DMS153 (cell line): ENCODE measurements around the gene OR52H1.
"Not testable (repeated sequence)": the region's sequence is repeated elsewhere in the genome, so short reads cannot be mapped to it uniquely, and the experiment has no call there.

ENCODE experiments used
- DNase-seq: peaks from one replicate; lab custom pipeline; 2025; lab: John Stamatoyannopoulos, UW

OR52H1 gene

GRCh38 chr11:5548440-5548839 is at the start of gene OR52H1:
OR52H1 (minus strand) TSS chr11:5548540; CDS start chr11:5545505, 3,035 bp downstream.
- no peak for DNase-seq

- DNase-seq = no peak
Observed at GRCh38 chr11:5597953-5598352, 49.6 kb upstream of the OR52H1 start.

DNA sequence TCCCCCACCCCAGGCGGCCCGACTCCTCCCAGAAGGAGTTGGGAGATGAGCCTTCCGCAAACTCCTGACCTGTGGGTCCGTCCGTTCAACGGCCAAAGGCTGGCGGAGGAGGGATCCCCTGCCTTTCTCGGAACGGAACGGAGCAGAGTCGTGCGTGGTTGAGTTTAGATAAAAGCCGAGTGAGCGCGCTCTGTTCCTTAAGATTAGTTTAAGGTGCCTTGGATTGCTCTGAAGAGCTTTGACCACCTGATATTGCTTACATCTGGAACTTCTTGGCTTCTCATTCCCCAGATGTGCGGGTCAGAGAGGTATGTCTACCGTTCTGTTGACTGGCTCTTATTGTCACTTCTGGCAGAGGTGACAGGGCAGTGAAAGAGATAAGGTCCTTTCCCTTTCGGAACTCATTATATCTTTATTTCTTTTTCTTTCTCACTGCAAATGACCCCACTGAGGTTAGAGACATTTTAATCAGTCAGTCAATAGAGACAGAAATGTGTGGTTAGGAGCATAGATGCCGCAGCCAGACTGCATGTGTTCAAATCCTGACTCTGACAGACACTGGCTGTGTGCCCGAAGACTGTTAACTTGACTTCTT is 48.4 kb upstream of the OR52H1 start, which contains the start of gene TRIM6:
Gene TRIM6, plus strand, starts transcription at position 31 of the 595 bp plus-strand sequence. Its CDS starts 261 bp downstream, at position 292.
- no peak for DNase-seq

- no peak for DNase-seq
Observed at GRCh38 chr11:5593146-5593545, 44.8 kb upstream of the OR52H1 start.

DNA sequence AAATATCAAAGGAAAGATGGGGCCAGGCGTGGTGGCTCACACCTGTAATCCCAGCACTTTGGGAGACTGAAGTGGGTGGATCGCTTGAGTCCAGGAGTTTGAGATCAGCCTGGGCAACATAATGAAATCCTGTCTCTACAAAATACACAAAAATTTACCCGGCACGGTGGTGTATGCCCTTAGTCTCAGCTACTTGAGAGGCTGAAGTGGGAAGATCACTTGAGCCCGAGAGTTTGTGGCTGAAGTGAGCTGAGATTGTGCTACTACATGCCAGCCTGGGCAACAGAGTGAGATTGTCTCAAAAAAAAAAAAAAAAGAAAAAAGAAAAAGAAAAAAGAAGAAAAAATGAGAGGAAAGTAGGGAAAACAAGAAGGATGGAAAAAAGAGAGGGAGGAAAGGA is 44.3 kb upstream of the OR52H1 start:
- no peak for DNase-seq

GRCh38 chr11:5591613-5592012 is 43.3 kb upstream of the OR52H1 start:
- no peak for DNase-seq

DNA sequence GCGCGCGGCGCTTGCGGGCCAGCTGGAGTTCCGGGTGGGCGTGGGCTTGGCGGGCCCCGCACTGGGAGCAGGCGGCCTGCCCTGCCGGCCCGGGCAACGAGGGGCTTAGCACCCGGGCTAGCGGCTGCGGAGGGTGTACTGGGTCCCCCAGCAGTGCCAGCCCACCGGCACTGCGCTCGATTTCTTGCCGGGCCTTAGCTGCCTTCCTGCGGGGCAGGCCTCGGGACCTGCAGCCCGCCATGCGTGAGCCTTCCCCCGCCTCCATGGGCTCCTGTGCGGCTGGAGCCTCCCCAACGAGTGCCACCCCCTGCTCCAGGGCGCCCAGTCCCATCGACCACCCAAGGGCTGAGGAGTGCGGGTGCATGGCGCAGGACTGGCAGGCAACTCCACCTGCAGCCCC is 41.6 kb upstream of the OR52H1 start:
- DNase-seq = not testable (repeated sequence)

- not testable (repeated sequence) for DNase-seq
Observed at GRCh38 chr11:5584458-5584857, 36.1 kb upstream of the OR52H1 start.

- DNase-seq = no peak
Observed at GRCh38 chr11:5581014-5581413, 32.7 kb upstream of the OR52H1 start.

GRCh38 chr11:5580577-5580976 is 32.2 kb upstream of the OR52H1 start, which contains the start of gene OR52B6:
OR52B6 (plus strand) TSS chr11:5580877; CDS start chr11:5580877, 0 bp downstream.
- DNase-seq = no peak

GRCh38 chr11:5577101-5577500 is 28.8 kb upstream of the OR52H1 start:
- DNase-seq = no peak

DNA sequence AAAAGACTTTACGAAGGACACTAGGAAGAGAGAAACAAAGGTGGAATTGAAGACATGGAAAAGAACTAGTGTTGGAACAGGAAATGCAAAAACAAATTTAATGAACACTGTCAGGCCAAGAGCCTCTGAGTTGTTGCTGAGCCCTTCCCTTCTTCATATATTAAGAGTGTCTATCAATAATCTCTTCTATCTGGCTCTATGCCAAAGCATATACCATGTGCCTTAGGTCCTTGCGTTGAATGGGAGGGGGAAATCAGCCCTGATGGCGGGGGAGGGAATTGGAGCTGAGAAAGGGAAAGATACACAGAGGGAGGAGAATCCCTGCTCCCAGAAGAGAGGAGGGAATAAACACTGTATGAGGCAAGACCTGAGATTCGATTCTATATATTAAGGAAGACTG is 26.8 kb upstream of the OR52H1 start:
- DNase-seq = no peak

DNA sequence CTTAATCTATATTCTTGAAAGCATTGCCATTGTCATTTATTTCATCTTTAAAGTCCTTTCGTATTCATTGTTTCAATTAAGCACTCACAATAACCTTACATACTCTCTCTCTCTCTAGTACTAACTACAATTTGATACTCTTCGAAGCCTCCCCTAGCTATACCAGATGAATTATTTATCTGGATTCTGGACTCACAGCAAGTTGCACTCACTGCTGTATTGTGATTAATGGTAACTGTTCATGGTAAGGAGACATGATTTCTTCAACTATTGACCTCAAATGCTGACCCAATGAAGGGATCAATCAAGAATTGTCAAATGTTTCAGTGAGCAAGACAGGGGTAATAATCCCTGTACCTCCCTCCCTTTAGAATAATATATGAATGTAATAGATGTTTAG is 26.3 kb upstream of the OR52H1 start:
- no peak for DNase-seq

- DNase-seq = no peak
Observed at GRCh38 chr11:5564259-5565019, 16.1 kb upstream of the OR52H1 start.

- DNase-seq = no peak
Observed at GRCh38 chr11:5557751-5558150, 9.4 kb upstream of the OR52H1 start.

DNA sequence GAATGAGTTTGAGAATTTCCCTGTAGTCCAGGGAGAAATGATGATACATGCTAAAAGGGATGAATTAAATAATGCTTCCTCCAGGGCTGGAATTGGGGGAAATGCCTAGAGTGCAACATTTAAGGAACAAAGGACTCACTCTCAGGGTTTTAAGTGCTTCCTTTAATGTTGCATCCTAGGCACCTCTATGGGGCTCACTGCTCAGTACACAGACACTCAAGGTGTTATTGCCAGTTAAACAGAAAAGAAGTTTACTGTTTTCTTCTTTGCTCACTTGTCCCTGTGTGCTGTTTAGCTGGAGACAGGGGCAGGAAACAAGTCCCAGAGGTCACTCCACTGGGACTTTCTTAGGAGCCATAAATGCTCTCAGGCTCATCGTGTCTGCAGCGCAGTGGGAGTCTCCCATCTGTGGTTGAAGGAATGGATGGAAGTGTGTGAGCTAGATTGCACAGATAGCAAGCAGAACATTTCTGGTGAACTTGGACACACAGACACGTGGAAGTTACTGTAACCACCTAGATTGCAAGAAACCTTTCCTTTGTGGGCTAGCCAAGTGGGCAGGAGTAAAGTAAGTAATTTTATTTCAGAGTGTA is 8.4 kb upstream of the OR52H1 start:
- no peak for DNase-seq

- DNase-seq = no peak
Observed at GRCh38 chr11:5553343-5553742, 5.0 kb upstream of the OR52H1 start.

DNA sequence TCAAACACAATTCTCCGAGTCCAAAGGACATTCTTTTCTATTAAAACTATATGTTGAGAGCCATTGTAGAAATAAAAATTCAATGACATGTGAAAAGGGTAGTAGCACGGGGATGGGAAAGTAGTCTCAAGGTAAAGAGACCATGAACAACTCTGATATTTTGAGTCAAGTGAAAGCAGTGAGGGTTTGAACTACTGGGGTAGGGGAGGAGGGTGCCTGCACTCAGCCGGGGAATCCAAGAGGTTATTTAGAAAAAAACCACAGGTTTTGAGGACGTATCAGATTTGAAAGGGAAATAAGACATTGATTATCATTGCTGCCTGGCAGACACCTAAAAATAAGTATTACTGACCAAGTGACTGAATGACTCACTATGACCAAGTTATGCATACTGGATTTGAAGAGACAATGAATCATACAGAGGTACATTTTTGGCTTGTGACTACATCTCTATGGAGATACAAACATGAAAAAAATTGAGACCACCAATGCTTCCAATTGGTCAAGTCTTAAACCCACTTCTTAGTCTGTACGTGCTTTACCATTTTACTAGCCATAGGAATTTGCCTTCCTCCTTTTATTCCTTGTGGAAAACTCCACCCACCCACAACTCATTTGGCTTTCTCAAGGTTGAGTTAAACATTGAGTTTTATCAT is 2.2 kb upstream of the OR52H1 start:
- no peak for DNase-seq

GRCh38 chr11:5547982-5548381 is 358 bp downstream of the OR52H1 start:
- no peak for DNase-seq

- no peak for DNase-seq
Observed at GRCh38 chr11:5546457-5546856, 1.9 kb downstream of the OR52H1 start.

GRCh38 chr11:5541427-5541826 is 6.9 kb downstream of the OR52H1 start:
- no peak for DNase-seq

DNA sequence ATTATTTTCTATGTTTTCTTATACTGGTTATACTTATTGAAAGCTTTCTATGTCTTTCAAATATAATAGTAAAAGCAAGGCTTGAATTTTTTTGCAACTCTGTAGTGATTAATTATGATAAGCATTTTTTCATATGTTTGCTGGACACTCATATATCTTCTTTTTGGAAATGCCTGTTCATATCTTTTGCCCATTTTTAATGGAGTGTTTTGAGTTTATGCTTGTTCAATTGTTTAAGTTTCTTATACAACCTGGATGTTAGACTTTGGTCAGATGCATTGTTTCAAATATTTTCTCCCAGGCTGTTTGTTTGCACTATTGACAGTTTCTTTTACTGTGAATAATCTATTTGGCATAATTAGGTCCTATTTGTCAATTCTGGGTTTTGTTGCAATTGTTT is 11.9 kb downstream of the OR52H1 start:
- no peak for DNase-seq

GRCh38 chr11:5534046-5534445 is 14.3 kb downstream of the OR52H1 start:
- no peak for DNase-seq
